Measurements from ENCODE around the gene ANKRD26. TPM values are rescaled to one million over a fixed set of nuclear protein-coding genes. Genes with fewer than 3 reads are reported as not detected.
"Not testable (repeated sequence)": the region's sequence is repeated elsewhere in the genome, so short reads cannot be mapped to it uniquely, and the experiment has no call there.

The ANKRD26 gene
- total and polyA plus RNA-seq, 2 donors: 8.3 to 9.3 TPM

- DNase-seq (ENCODE audit: low read depth in 6 of 9, low spot score in 9 of 9): peak in 1 of 9 donors; percentile 9
- peaks cover 19 to 20% of the 10 kb centered on the region in 2 donors for H3K4me1 ChIP-seq (ENCODE audit: control insufficient read depth in 2 of 2, insufficient read depth in 2 of 2, low read length in 2 of 2)
- WGBS: 65% methylated on average over 11 of the region's 11 CpGs
- peaks cover 0 to 9% of the 10 kb centered on the region in 2 donors for H3K9me3 ChIP-seq (ENCODE audit: control insufficient read depth in 2 of 2, insufficient read depth in 1 of 2, low read length in 1 of 2)
- no peaks in the 10 kb centered on the region for H3K36me3 ChIP-seq (ENCODE audit: control insufficient read depth in 2 of 2, insufficient read depth in 2 of 2, low read length in 1 of 2)
- H3K27ac ChIP-seq (ENCODE audit: low read depth in 1 of 2, low read length in 1 of 2): peak overlapping the region in 1 of 2 donors; percentile 90
- peak overlapping the region; percentile 91 to 93 for H3K4me3 ChIP-seq (ENCODE audit: low read length in 2 of 2)
- no peaks in the 10 kb centered on the region for H3K27me3 ChIP-seq (ENCODE audit: control insufficient read depth in 2 of 2, insufficient read depth in 1 of 2, low read length in 1 of 2)
Observed at GRCh38 chr10:27099448-27099847, 846 bp downstream of the ANKRD26 start.

GRCh38 chr10:27088119-27089044, 11.9 kb downstream of the ANKRD26 start:
- no peaks in the 10 kb centered on the region for H3K27me3 ChIP-seq (ENCODE audit: control insufficient read depth in 2 of 2, insufficient read depth in 1 of 2, low read length in 1 of 2)
- no peak for DNase-seq (ENCODE audit: low read depth in 6 of 9, low spot score in 9 of 9)
- H3K4me1 ChIP-seq (ENCODE audit: control insufficient read depth in 2 of 2, insufficient read depth in 2 of 2, low read length in 2 of 2): no peaks in the 10 kb centered on the region
- no peak overlapping the region for H3K27ac ChIP-seq (ENCODE audit: low read depth in 1 of 2, low read length in 1 of 2)
- WGBS: 86% methylated on average over 5 of the region's 5 CpGs
- no peak overlapping the region for H3K4me3 ChIP-seq (ENCODE audit: low read length in 2 of 2)
- H3K9me3 ChIP-seq (ENCODE audit: control insufficient read depth in 2 of 2, insufficient read depth in 1 of 2, low read length in 1 of 2): no peaks in the 10 kb centered on the region
- peaks cover 8 to 19% of the 10 kb centered on the region in 2 donors for H3K36me3 ChIP-seq (ENCODE audit: control insufficient read depth in 2 of 2, insufficient read depth in 2 of 2, low read length in 1 of 2)

- Histone ChIP-seq H3K4me3 (ENCODE audit: low read length in 2 of 2) (no peak overlapping the region), H3K27ac (ENCODE audit: low read depth in 1 of 2, low read length in 1 of 2) (no peak overlapping the region), H3K36me3 (ENCODE audit: control insufficient read depth in 2 of 2, insufficient read depth in 2 of 2, low read length in 1 of 2) (peaks cover 22 to 24% of the 10 kb centered on the region in 2 donors), H3K27me3 (ENCODE audit: control insufficient read depth in 2 of 2, insufficient read depth in 1 of 2, low read length in 1 of 2) (no peaks in the 10 kb centered on the region), H3K9me3 (ENCODE audit: control insufficient read depth in 2 of 2, insufficient read depth in 1 of 2, low read length in 1 of 2) (peaks cover 0 to 4% of the 10 kb centered on the region in 2 donors), H3K4me1 (ENCODE audit: control insufficient read depth in 2 of 2, insufficient read depth in 2 of 2, low read length in 2 of 2) (no peaks in the 10 kb centered on the region)
- peak in 1 of 9 donors; percentile 3 for DNase-seq (ENCODE audit: low read depth in 6 of 9, low spot score in 9 of 9)
- WGBS: 96% methylated on average over 6 of the region's 6 CpGs
Observed at GRCh38 chr10:27072436-27073114, 27.7 kb downstream of the ANKRD26 start.

GRCh38 chr10:27068217-27068891, 31.9 kb downstream of the ANKRD26 start:
- Histone ChIP-seq H3K9me3 (ENCODE audit: control insufficient read depth in 2 of 2, insufficient read depth in 1 of 2, low read length in 1 of 2) (peaks cover 0 to 4% of the 10 kb centered on the region in 2 donors), H3K4me1 (ENCODE audit: control insufficient read depth in 2 of 2, insufficient read depth in 2 of 2, low read length in 2 of 2) (no peaks in the 10 kb centered on the region), H3K27me3 (ENCODE audit: control insufficient read depth in 2 of 2, insufficient read depth in 1 of 2, low read length in 1 of 2) (no peaks in the 10 kb centered on the region), H3K4me3 (ENCODE audit: low read length in 2 of 2) (no peak overlapping the region), H3K36me3 (ENCODE audit: control insufficient read depth in 2 of 2, insufficient read depth in 2 of 2, low read length in 1 of 2) (peaks cover 22 to 23% of the 10 kb centered on the region in 2 donors), H3K27ac (ENCODE audit: low read depth in 1 of 2, low read length in 1 of 2) (no peak overlapping the region)
- no peak for DNase-seq (ENCODE audit: low read depth in 6 of 9, low spot score in 9 of 9)
- 97% methylated on average over 2 of the region's 2 CpGs for WGBS

GRCh38 chr10:27065084-27065483, 35.2 kb downstream of the ANKRD26 start:
- H3K4me3 ChIP-seq (ENCODE audit: low read length in 2 of 2): no peak overlapping the region
- H3K27ac ChIP-seq (ENCODE audit: low read depth in 1 of 2, low read length in 1 of 2): no peak overlapping the region
- WGBS: over 99% methylated on average over 2 of the region's 2 CpGs
- no peaks in the 10 kb centered on the region for H3K4me1 ChIP-seq (ENCODE audit: control insufficient read depth in 2 of 2, insufficient read depth in 2 of 2, low read length in 2 of 2)
- H3K36me3 ChIP-seq (ENCODE audit: control insufficient read depth in 2 of 2, insufficient read depth in 2 of 2, low read length in 1 of 2): peaks cover 4 to 8% of the 10 kb centered on the region in 2 donors
- H3K27me3 ChIP-seq (ENCODE audit: control insufficient read depth in 2 of 2, insufficient read depth in 1 of 2, low read length in 1 of 2): no peaks in the 10 kb centered on the region
- DNase-seq (ENCODE audit: low read depth in 6 of 9, low spot score in 9 of 9): no peak
- no peaks in the 10 kb centered on the region for H3K9me3 ChIP-seq (ENCODE audit: control insufficient read depth in 2 of 2, insufficient read depth in 1 of 2, low read length in 1 of 2)

GRCh38 chr10:27052656-27053055, 47.6 kb downstream of the ANKRD26 start:
- H3K27ac ChIP-seq (ENCODE audit: low read depth in 1 of 2, low read length in 1 of 2): no peak overlapping the region
- H3K36me3 ChIP-seq (ENCODE audit: control insufficient read depth in 2 of 2, insufficient read depth in 2 of 2, low read length in 1 of 2): no peaks in the 10 kb centered on the region
- no peak for DNase-seq (ENCODE audit: low read depth in 6 of 9, low spot score in 9 of 9)
- no peak overlapping the region for H3K4me3 ChIP-seq (ENCODE audit: low read length in 2 of 2)
- no peaks in the 10 kb centered on the region for H3K9me3 ChIP-seq (ENCODE audit: control insufficient read depth in 2 of 2, insufficient read depth in 1 of 2, low read length in 1 of 2)
- H3K27me3 ChIP-seq (ENCODE audit: control insufficient read depth in 2 of 2, insufficient read depth in 1 of 2, low read length in 1 of 2): no peaks in the 10 kb centered on the region
- no peaks in the 10 kb centered on the region for H3K4me1 ChIP-seq (ENCODE audit: control insufficient read depth in 2 of 2, insufficient read depth in 2 of 2, low read length in 2 of 2)

GRCh38 chr10:27045247-27045646, 55.0 kb downstream of the ANKRD26 start:
- WGBS: 98% methylated on average over 4 of the region's 4 CpGs
- not testable (repeated sequence) for DNase-seq (ENCODE audit: low read depth in 6 of 9, low spot score in 9 of 9); H3K27me3 ChIP-seq (ENCODE audit: control insufficient read depth in 2 of 2, insufficient read depth in 1 of 2, low read length in 1 of 2); H3K36me3 ChIP-seq (ENCODE audit: control insufficient read depth in 2 of 2, insufficient read depth in 2 of 2, low read length in 1 of 2); H3K9me3 ChIP-seq (ENCODE audit: control insufficient read depth in 2 of 2, insufficient read depth in 1 of 2, low read length in 1 of 2); H3K4me1 ChIP-seq (ENCODE audit: control insufficient read depth in 2 of 2, insufficient read depth in 2 of 2, low read length in 2 of 2); H3K4me3 ChIP-seq (ENCODE audit: low read length in 2 of 2); H3K27ac ChIP-seq (ENCODE audit: low read depth in 1 of 2, low read length in 1 of 2)

GRCh38 chr10:27041196-27041595, 59.1 kb downstream of the ANKRD26 start:
- Histone ChIP-seq H3K4me1 (ENCODE audit: control insufficient read depth in 2 of 2, insufficient read depth in 2 of 2, low read length in 2 of 2) (no peaks in the 10 kb centered on the region), H3K27me3 (ENCODE audit: control insufficient read depth in 2 of 2, insufficient read depth in 1 of 2, low read length in 1 of 2) (no peaks in the 10 kb centered on the region), H3K9me3 (ENCODE audit: control insufficient read depth in 2 of 2, insufficient read depth in 1 of 2, low read length in 1 of 2) (no peaks in the 10 kb centered on the region), H3K4me3 (ENCODE audit: low read length in 2 of 2) (no peak overlapping the region), H3K36me3 (ENCODE audit: control insufficient read depth in 2 of 2, insufficient read depth in 2 of 2, low read length in 1 of 2) (peaks cover 5 to 7% of the 10 kb centered on the region in 2 donors), H3K27ac (ENCODE audit: low read depth in 1 of 2, low read length in 1 of 2) (no peak overlapping the region)
- no peak for DNase-seq (ENCODE audit: low read depth in 6 of 9, low spot score in 9 of 9)
- WGBS: 100% methylated on average over 2 of the region's 2 CpGs

GRCh38 chr10:27038168-27038567, 62.1 kb downstream of the ANKRD26 start:
- H3K27ac ChIP-seq (ENCODE audit: low read depth in 1 of 2, low read length in 1 of 2): no peak overlapping the region
- H3K36me3 ChIP-seq (ENCODE audit: control insufficient read depth in 2 of 2, insufficient read depth in 2 of 2, low read length in 1 of 2): peaks cover 5 to 7% of the 10 kb centered on the region in 2 donors
- H3K4me3 ChIP-seq (ENCODE audit: low read length in 2 of 2): no peak overlapping the region
- no peaks in the 10 kb centered on the region for H3K27me3 ChIP-seq (ENCODE audit: control insufficient read depth in 2 of 2, insufficient read depth in 1 of 2, low read length in 1 of 2)
- 98% methylated on average over 5 of the region's 5 CpGs for WGBS
- no peak for DNase-seq (ENCODE audit: low read depth in 6 of 9, low spot score in 9 of 9)
- no peaks in the 10 kb centered on the region for H3K9me3 ChIP-seq (ENCODE audit: control insufficient read depth in 2 of 2, insufficient read depth in 1 of 2, low read length in 1 of 2)
- H3K4me1 ChIP-seq (ENCODE audit: control insufficient read depth in 2 of 2, insufficient read depth in 2 of 2, low read length in 2 of 2): no peaks in the 10 kb centered on the region
